ENCODE measurements around the gene MS4A13.
"Not testable (repeated sequence)": the region's sequence is repeated elsewhere in the genome, so short reads cannot be mapped to it uniquely, and the experiment has no call there.

MS4A13 gene

GRCh38 chr11:60515144-60515855 lies at the start of gene MS4A13:
TSS of gene MS4A13 (plus strand) at chr11:60515392. CDS start at chr11:60518084, 2,692 bp downstream.
- DNase-seq (ENCODE audit: low read depth in 3 of 3): no peak

GRCh38 chr11:60468829-60469228 lies 46.4 kb upstream of the MS4A13 start:
- DNase-seq (ENCODE audit: low read depth in 3 of 3): no peak

GRCh38 chr11:60469723-60470122 lies 45.5 kb upstream of the MS4A13 start:
- DNase-seq (ENCODE audit: low read depth in 3 of 3): no peak

- no peak for DNase-seq (ENCODE audit: low read depth in 3 of 3)
These were observed 38.2 kb upstream of the MS4A13 start for GRCh38 chr11:60477035-60477445.

- DNase-seq (ENCODE audit: low read depth in 3 of 3): no peak
These were observed 32.8 kb upstream of the MS4A13 start for GRCh38 chr11:60482361-60482760.

GRCh38 chr11:60485987-60486386 lies 29.2 kb upstream of the MS4A13 start:
- no peak for DNase-seq (ENCODE audit: low read depth in 3 of 3)

- DNase-seq (ENCODE audit: low read depth in 3 of 3): no peak
These were observed 22.6 kb upstream of the MS4A13 start, which contains the start of gene MS4A12 for GRCh38 chr11:60492488-60493009. TSS of gene MS4A12 (plus strand) at chr11:60492778. CDS start at chr11:60497319, 4,541 bp downstream.

- no peak for DNase-seq (ENCODE audit: low read depth in 3 of 3)
These were observed 21.7 kb upstream of the MS4A13 start for GRCh38 chr11:60493454-60493853.

- no peak for DNase-seq (ENCODE audit: low read depth in 3 of 3)
These were observed 16.8 kb upstream of the MS4A13 start for GRCh38 chr11:60498399-60498798.

GRCh38 chr11:60498853-60499252 lies 16.3 kb upstream of the MS4A13 start:
- no peak for DNase-seq (ENCODE audit: low read depth in 3 of 3)

- DNase-seq (ENCODE audit: low read depth in 3 of 3): no peak
These were observed 14.8 kb upstream of the MS4A13 start for GRCh38 chr11:60500276-60500910.

GRCh38 chr11:60502221-60502775 lies 12.9 kb upstream of the MS4A13 start:
- DNase-seq (ENCODE audit: low read depth in 3 of 3): no peak

GRCh38 chr11:60504219-60504905 lies 10.8 kb upstream of the MS4A13 start:
- no peak for DNase-seq (ENCODE audit: low read depth in 3 of 3)

GRCh38 chr11:60509609-60510008 lies 5.6 kb upstream of the MS4A13 start:
- not testable (repeated sequence) for DNase-seq (ENCODE audit: low read depth in 3 of 3)

- not testable (repeated sequence) for DNase-seq (ENCODE audit: low read depth in 3 of 3)
These were observed 5.0 kb upstream of the MS4A13 start for GRCh38 chr11:60510209-60510608.

- DNase-seq (ENCODE audit: low read depth in 3 of 3): no peak
These were observed 3.8 kb upstream of the MS4A13 start for GRCh38 chr11:60511393-60511792.

GRCh38 chr11:60512651-60513225 lies 2.5 kb upstream of the MS4A13 start:
- no peak for DNase-seq (ENCODE audit: low read depth in 3 of 3)

- DNase-seq (ENCODE audit: low read depth in 3 of 3): no peak
These were observed 1.4 kb upstream of the MS4A13 start for GRCh38 chr11:60513496-60514460.

GRCh38 chr11:60528465-60528864 lies 13.3 kb downstream of the MS4A13 start:
- DNase-seq (ENCODE audit: low read depth in 3 of 3): no peak

GRCh38 chr11:60528934-60529333 lies 13.7 kb downstream of the MS4A13 start:
- DNase-seq (ENCODE audit: low read depth in 3 of 3): no peak
